GM18517 (cell line): Measurements from ENCODE around the gene CHD6.

Experiments
- ATAC-seq: cut with Tn5 transposase; IDR thresholded peaks from one replicate; pipeline ENCODE4 v1.9.1; 2021; ENCODE audit warnings: mild to moderate bottlenecking, moderate library complexity; ENCODE audit not compliant: unreplicated experiment

The CHD6 gene

GRCh38 chr20:41428285-41428684, 189.9 kb downstream of the CHD6 start:
- ATAC-seq, result no peak

- ATAC-seq, result no peak
These were observed 190.3 kb downstream of the CHD6 start for GRCh38 chr20:41427833-41428232.

- ATAC-seq, result no peak
These were observed 191.2 kb downstream of the CHD6 start for GRCh38 chr20:41426976-41427375.

- no peak for ATAC-seq
These were observed 191.9 kb downstream of the CHD6 start for GRCh38 chr20:41426086-41426830.

GRCh38 chr20:41425180-41425884, 192.8 kb downstream of the CHD6 start:
- ATAC-seq, result no peak

GRCh38 chr20:41424546-41424945, 193.6 kb downstream of the CHD6 start:
- no peak for ATAC-seq

- ATAC-seq, result no peak
These were observed 194.2 kb downstream of the CHD6 start for GRCh38 chr20:41424011-41424410.

- no peak for ATAC-seq
These were observed 195.2 kb downstream of the CHD6 start for GRCh38 chr20:41422953-41423352.

- ATAC-seq, result no peak
These were observed 199.4 kb downstream of the CHD6 start for GRCh38 chr20:41418739-41419293.

GRCh38 chr20:41418031-41418430, 200.1 kb downstream of the CHD6 start:
- ATAC-seq, result no peak

- no peak for ATAC-seq
These were observed 203.0 kb downstream of the CHD6 start for GRCh38 chr20:41415191-41415590.

- no peak for ATAC-seq
These were observed 205.0 kb downstream of the CHD6 start for GRCh38 chr20:41413169-41413568.

GRCh38 chr20:41412324-41413120, 205.7 kb downstream of the CHD6 start:
- no peak for ATAC-seq

- ATAC-seq, result no peak
These were observed 206.8 kb downstream of the CHD6 start for GRCh38 chr20:41411391-41411847.

GRCh38 chr20:41408986-41409385, 209.2 kb downstream of the CHD6 start:
- no peak for ATAC-seq

- ATAC-seq, result no peak
These were observed 209.9 kb downstream of the CHD6 start for GRCh38 chr20:41408156-41408794.

- no peak for ATAC-seq
These were observed 210.6 kb downstream of the CHD6 start for GRCh38 chr20:41407607-41408006.

GRCh38 chr20:41406896-41407444, 211.2 kb downstream of the CHD6 start:
- ATAC-seq, result no peak

- ATAC-seq, result no peak
These were observed 211.8 kb downstream of the CHD6 start for GRCh38 chr20:41406353-41406752.

GRCh38 chr20:41405436-41405835, 212.7 kb downstream of the CHD6 start:
- no peak for ATAC-seq
